H9 (cell line): ENCODE data around the gene ESRRA. TPM values are rescaled to one million over a fixed set of nuclear protein-coding genes. Genes with fewer than 3 reads are reported as not detected.

Experiments used
- DNase-seq: peaks from one replicate; pipeline ENCODE4 v3.0.0-alpha.2; 2017
- H2AFZ ChIP-seq: one replicate; pipeline ENCODE4 v1.6.1; 2013; ENCODE audit warnings: mild to moderate bottlenecking, low read length, control low read depth, moderate library complexity
- H2AK5ac ChIP-seq: 2 replicates; pipeline ENCODE4 v1.6.1; 2013; ENCODE audit warnings: low read length, control low read depth, mixed read lengths; ENCODE audit not compliant: insufficient read length
- H2BK120ac ChIP-seq: one replicate; pipeline ENCODE4 v1.6.1; 2013; ENCODE audit warnings: low read depth, mild to moderate bottlenecking, low read length, control low read depth, inconsistent platforms; ENCODE audit not compliant: poor library complexity, severe bottlenecking
- H2BK12ac ChIP-seq: 2 replicates; pipeline ENCODE4 v1.6.1; 2013; ENCODE audit warnings: low read length, control low read depth, mixed read lengths, low read depth; ENCODE audit not compliant: insufficient read length
- H2BK15ac ChIP-seq: 2 replicates; pipeline ENCODE4 v1.6.1; 2013; ENCODE audit warnings: low read depth, low read length, control low read depth
- H2BK20ac ChIP-seq: one replicate; pipeline ENCODE4 v1.6.1; 2013; ENCODE audit warnings: low read depth, mild to moderate bottlenecking, low read length, control low read depth, inconsistent platforms; ENCODE audit not compliant: poor library complexity, severe bottlenecking
- H2BK5ac ChIP-seq: 2 replicates; pipeline ENCODE4 v1.6.1; 2013; ENCODE audit warnings: low read length, control low read depth, mixed read lengths; ENCODE audit not compliant: insufficient read length
- H3K14ac ChIP-seq: 2 replicates; pipeline ENCODE4 v1.6.1; 2013; ENCODE audit warnings: low read length, control low read depth; ENCODE audit not compliant: insufficient read depth
- H3K18ac ChIP-seq: 2 replicates; pipeline ENCODE4 v1.6.1; 2013; ENCODE audit warnings: low read depth, mild to moderate bottlenecking, mixed read lengths, low read length, control low read depth; ENCODE audit not compliant: insufficient read length
- H3K23ac ChIP-seq: 2 replicates; pipeline ENCODE4 v1.6.1; 2013; ENCODE audit warnings: low read length, control low read depth, mixed read lengths, low read depth; ENCODE audit not compliant: insufficient read length
- H3K23me2 ChIP-seq: 2 replicates; pipeline ENCODE4 v1.6.1; 2013; ENCODE audit warnings: low read depth, mild to moderate bottlenecking, mixed read lengths, low read length, control low read depth; ENCODE audit not compliant: insufficient read length, poor library complexity, severe bottlenecking
- H3K27ac ChIP-seq: 2 replicates; pipeline ENCODE4 v1.5.1; 2013; ENCODE audit warnings: low read length, control low read depth, mixed read lengths, low read depth; ENCODE audit not compliant: insufficient read length
- H3K27me3 ChIP-seq: 2 replicates; pipeline ENCODE4 v1.6.1; 2013; ENCODE audit warnings: low read length, control low read depth, inconsistent platforms; ENCODE audit not compliant: insufficient read depth
- H3K4ac ChIP-seq: 2 replicates; pipeline ENCODE4 v1.6.1; 2013; ENCODE audit warnings: low read depth, mild to moderate bottlenecking, control low read depth, inconsistent platforms, low read length, moderate library complexity
- H3K4me1 ChIP-seq: 2 replicates; pipeline ENCODE4 v1.6.1; 2013; ENCODE audit warnings: low read length, control low read depth, inconsistent platforms; ENCODE audit not compliant: insufficient read depth
- H3K4me2 ChIP-seq: 2 replicates; pipeline ENCODE4 v1.6.1; 2013; ENCODE audit warnings: low read length, control low read depth, mixed read lengths; ENCODE audit not compliant: insufficient read length, insufficient read depth
- H3K56ac ChIP-seq: 2 replicates; pipeline ENCODE4 v1.6.1; 2013; ENCODE audit warnings: low read depth, mild to moderate bottlenecking, mixed read lengths, low read length, control low read depth; ENCODE audit not compliant: insufficient read length
- H3K79me1 ChIP-seq: 2 replicates; pipeline ENCODE4 v1.6.1; 2013; ENCODE audit warnings: low read depth, mild to moderate bottlenecking, moderate library complexity, low read length, control low read depth, inconsistent platforms; ENCODE audit not compliant: insufficient read depth, poor library complexity, severe bottlenecking
- H3K79me2 ChIP-seq: 2 replicates; pipeline ENCODE4 v1.6.1; 2013; ENCODE audit warnings: low read length, control low read depth, inconsistent platforms; ENCODE audit not compliant: insufficient read depth
- H3K9ac ChIP-seq: 2 replicates; pipeline ENCODE4 v1.6.1; 2013; ENCODE audit warnings: low read length, control low read depth, mixed read lengths; ENCODE audit not compliant: insufficient read length; ENCODE audit errors: extremely low read depth
- H3K9me3 ChIP-seq: one replicate; pipeline ENCODE4 v1.6.1; 2013; ENCODE audit warnings: low read depth, low read length, inconsistent platforms; ENCODE audit not compliant: control insufficient read depth
- H3T11ph ChIP-seq: one replicate; pipeline ENCODE4 v1.6.1; 2013; ENCODE audit warnings: mild to moderate bottlenecking, low read length, control low read depth, inconsistent platforms
- H4K20me1 ChIP-seq: one replicate; pipeline ENCODE4 v1.6.1; 2013; ENCODE audit not compliant: control insufficient read depth, insufficient read length, insufficient read depth
- H4K5ac ChIP-seq: 2 replicates; pipeline ENCODE4 v1.6.1; 2013; ENCODE audit warnings: low read depth, mild to moderate bottlenecking, mixed read lengths, low read length, control low read depth; ENCODE audit not compliant: insufficient read length
- H4K8ac ChIP-seq: replicated peaks from 2 replicates; pipeline ENCODE4 v1.6.1; 2013; ENCODE audit warnings: low read length, control low read depth, mixed read lengths, low read depth; ENCODE audit not compliant: insufficient read length
- H4K91ac ChIP-seq: 2 replicates; pipeline ENCODE4 v1.6.1; 2013; ENCODE audit warnings: low read depth, mild to moderate bottlenecking, moderate library complexity, mixed read lengths, low read length, control low read depth; ENCODE audit not compliant: insufficient read length
- H3K27ac Mint-ChIP-seq, 3 experiments: 2 replicates in 2 of 3; 3 replicates in 1 of 3; pipeline ENCODE4 v1.8.0; 2020 to 2021; ENCODE audit warnings: mixed read lengths in 3 of 3, mild to moderate bottlenecking in 1 of 3, moderate library complexity in 1 of 3
- H3K27me3 Mint-ChIP-seq: 2 replicates; pipeline ENCODE4 v1.8.0; 2021; ENCODE audit warnings: low read depth, mild to moderate bottlenecking, moderate library complexity, mixed read lengths
- H3K36me3 Mint-ChIP-seq, 3 experiments: 2 replicates in 2 of 3; 3 replicates in 1 of 3; pipeline ENCODE4 v1.8.0; 2020 to 2021; ENCODE audit warnings: low read depth in 3 of 3, mixed read lengths in 3 of 3; ENCODE audit not compliant: insufficient read depth in 1 of 3
- H3K4me1 Mint-ChIP-seq, 2 experiments: 2 replicates each; pipeline ENCODE4 v1.8.0; 2020; ENCODE audit warnings: mixed read lengths in 2 of 2
- H3K4me3 Mint-ChIP-seq, 2 experiments: 2 replicates in 1 of 2; 3 replicates in 1 of 2; pipeline ENCODE4 v1.8.0; 2020 to 2021; ENCODE audit warnings: mild to moderate bottlenecking in 2 of 2, mixed read lengths in 2 of 2, moderate library complexity in 1 of 2
- H3K9me3 Mint-ChIP-seq, 2 experiments: 2 replicates in 1 of 2; 3 replicates in 1 of 2; pipeline ENCODE4 v1.8.0; 2020; ENCODE audit warnings: mild to moderate bottlenecking in 2 of 2, mixed read lengths in 2 of 2, moderate library complexity in 1 of 2
- CTCF ChIP-seq: fragments of 200-600 bp; sonication (generic); conservative IDR thresholded peaks from 3 replicates; pipeline ENCODE4 v1.8.0; 2021; ENCODE audit warnings: antibody characterized with exemption, mild to moderate bottlenecking
- WGBS: extraction: QIAGEN DNeasy Blood & Tissue Kit; methylation state at CpG from one replicate; pipeline ENCODE4 v1.1.7; 2013; ENCODE audit warnings: missing lambda C conversion rate, low lambda C conversion rate, mixed read lengths; ENCODE audit not compliant: insufficient read length; ENCODE audit errors: extremely low coverage; 5-methylcytosine and 5-hydroxymethylcytosine counted together
- total RNA-seq: library from RNA; stranded (reverse); gene quantifications from 2 replicates; pipeline ENCODE4 v1.2.1, GENCODE V29; 2021

The ESRRA gene
- total RNA-seq, 1 experiment from 2014 or later: 42.3 TPM

GRCh38 chr11:64267207-64267945 is 37.9 kb upstream of the ESRRA start:
- H3K4me2 ChIP-seq: no peak overlapping the region
- no peak overlapping the region for H3T11ph ChIP-seq
- H4K5ac ChIP-seq: no peak overlapping the region
- no peak overlapping the region for H4K91ac ChIP-seq
- H4K8ac ChIP-seq: no peak overlapping the region
- no peak overlapping the region for H2BK12ac ChIP-seq
- WGBS: no CpG with 5 or more reads among the region's 27 CpGs
- no peak overlapping the region for H2AK5ac ChIP-seq
- no peak overlapping the region for H2BK20ac ChIP-seq
- no peak overlapping the region for H3K18ac ChIP-seq
- Mint-ChIP-seq H3K4me1 (peaks cover 16 to 26% of the 10 kb centered on the region in 2 experiments), H3K36me3 (peaks cover 21 to 53% (median 39%) of the 10 kb centered on the region in 3 experiments), H3K27ac (peak overlapping the region in 2 of 3 experiments; percentile 18 to 65; a peak in 1 of 7 replicates), H3K4me3 (peak overlapping the region in 1 of 2 experiments; percentile 64; a peak in 2 of 5 replicates), H3K9me3 (no peaks in the 10 kb centered on the region), H3K27me3 (no peaks in the 10 kb centered on the region; the same call in 1 of the 2 replicates)
- no peaks in the 10 kb centered on the region for H3K27me3 ChIP-seq
- no peak overlapping the region for H3K23ac ChIP-seq
- H3K9ac ChIP-seq: no peak overlapping the region
- H2AFZ ChIP-seq: no peak overlapping the region
- H3K4ac ChIP-seq: no peak overlapping the region
- no peak overlapping the region for H2BK15ac ChIP-seq
- H3K27ac ChIP-seq: no peak overlapping the region
- no peak overlapping the region for H3K14ac ChIP-seq
- H3K79me2 ChIP-seq: no peaks in the 10 kb centered on the region
- H2BK120ac ChIP-seq: no peak overlapping the region
- DNase-seq: no peak
- no peaks in the 10 kb centered on the region for H3K79me1 ChIP-seq
- peaks cover 15% of the 10 kb centered on the region for H3K23me2 ChIP-seq
- H3K56ac ChIP-seq: no peak overlapping the region
- no peak for TF ChIP-seq CTCF
- H2BK5ac ChIP-seq: no peak overlapping the region
- H3K9me3 ChIP-seq: no peaks in the 10 kb centered on the region
- H4K20me1 ChIP-seq: no peaks in the 10 kb centered on the region
- H3K4me1 ChIP-seq: no peaks in the 10 kb centered on the region
